NB4 (cell line): ENCODE data around the gene MESP2.

Experiments
- MAX ChIP-seq: IDR thresholded peaks from 2 replicates; pipeline ENCODE4 v1.6.1; 2011; ENCODE audit warnings: low read depth, low read length
- POLR2A ChIP-seq: IDR thresholded peaks from 2 replicates; pipeline ENCODE4 v1.6.1; 2011; ENCODE audit warnings: mild to moderate bottlenecking; ENCODE audit not compliant: insufficient read length; ENCODE audit errors: extremely low read depth
- TF ChIP-seq, protein P1 (sequence below): IDR thresholded peaks from one replicate; pipeline ENCODE4 v1.5.1; 2012; ENCODE audit warnings: low read depth, low read length

DNA sequence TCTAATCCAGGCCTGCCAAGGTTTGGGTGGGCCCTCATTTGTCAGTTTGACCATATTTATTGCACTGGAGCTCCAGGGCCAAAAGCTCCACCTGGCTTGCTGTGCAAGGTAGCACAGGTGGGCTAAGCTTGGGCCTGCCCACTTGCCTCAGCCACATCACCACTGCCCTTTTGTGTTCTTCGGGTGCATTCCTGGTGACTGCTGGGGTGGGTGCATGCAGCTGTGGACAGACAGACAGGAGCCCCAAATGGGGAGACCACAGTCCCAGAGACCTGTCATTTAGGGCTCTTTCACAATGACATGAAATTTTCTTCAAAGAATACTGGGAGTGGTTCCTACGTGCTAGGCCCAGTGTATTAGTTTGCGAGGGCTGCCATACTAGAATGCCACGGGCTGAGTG is 2.7 kb downstream of the MESP2 start:
- TF ChIP-seq, protein P1, sequence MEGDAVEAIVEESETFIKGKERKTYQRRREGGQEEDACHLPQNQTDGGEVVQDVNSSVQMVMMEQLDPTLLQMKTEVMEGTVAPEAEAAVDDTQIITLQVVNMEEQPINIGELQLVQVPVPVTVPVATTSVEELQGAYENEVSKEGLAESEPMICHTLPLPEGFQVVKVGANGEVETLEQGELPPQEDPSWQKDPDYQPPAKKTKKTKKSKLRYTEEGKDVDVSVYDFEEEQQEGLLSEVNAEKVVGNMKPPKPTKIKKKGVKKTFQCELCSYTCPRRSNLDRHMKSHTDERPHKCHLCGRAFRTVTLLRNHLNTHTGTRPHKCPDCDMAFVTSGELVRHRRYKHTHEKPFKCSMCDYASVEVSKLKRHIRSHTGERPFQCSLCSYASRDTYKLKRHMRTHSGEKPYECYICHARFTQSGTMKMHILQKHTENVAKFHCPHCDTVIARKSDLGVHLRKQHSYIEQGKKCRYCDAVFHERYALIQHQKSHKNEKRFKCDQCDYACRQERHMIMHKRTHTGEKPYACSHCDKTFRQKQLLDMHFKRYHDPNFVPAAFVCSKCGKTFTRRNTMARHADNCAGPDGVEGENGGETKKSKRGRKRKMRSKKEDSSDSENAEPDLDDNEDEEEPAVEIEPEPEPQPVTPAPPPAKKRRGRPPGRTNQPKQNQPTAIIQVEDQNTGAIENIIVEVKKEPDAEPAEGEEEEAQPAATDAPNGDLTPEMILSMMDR = no peak
- no peak for TF ChIP-seq MAX
- no peak for TF ChIP-seq POLR2A
